Ovary (tissue), 3 donors: ENCODE measurements around the gene KRTAP17-1.
A peak's percentile ranks its signal among the peaks of the same experiment; 100 is the strongest.

Source experiments
- EP300 ChIP-seq: sonication (generic); formaldehyde crosslinking; IDR thresholded peaks from one replicate; pipeline ENCODE4 v1.6.1; 2017; ENCODE audit warnings: antibody characterized with exemption
- POLR2A ChIP-seq: fragments of 450-650 bp; IDR thresholded peaks from one replicate; pipeline ENCODE4 v1.6.1; 2017; ENCODE audit warnings: antibody characterized with exemption, mild to moderate bottlenecking, moderate library complexity
- TF ChIP-seq, protein P1 (sequence below), 3 donors: fragments of 450-650 bp in 2 of 3; fragments of 200-600 bp in 1 of 3; IDR thresholded peaks; one replicate each; pipeline versions ENCODE4 v1.5.1 to v1.8.0; 2016 to 2022; ENCODE audit warnings: antibody characterized with exemption in 3 of 3, mild to moderate bottlenecking in 1 of 3
- donor health status: DM: no; HTN: no; CAD: no.

DNA sequence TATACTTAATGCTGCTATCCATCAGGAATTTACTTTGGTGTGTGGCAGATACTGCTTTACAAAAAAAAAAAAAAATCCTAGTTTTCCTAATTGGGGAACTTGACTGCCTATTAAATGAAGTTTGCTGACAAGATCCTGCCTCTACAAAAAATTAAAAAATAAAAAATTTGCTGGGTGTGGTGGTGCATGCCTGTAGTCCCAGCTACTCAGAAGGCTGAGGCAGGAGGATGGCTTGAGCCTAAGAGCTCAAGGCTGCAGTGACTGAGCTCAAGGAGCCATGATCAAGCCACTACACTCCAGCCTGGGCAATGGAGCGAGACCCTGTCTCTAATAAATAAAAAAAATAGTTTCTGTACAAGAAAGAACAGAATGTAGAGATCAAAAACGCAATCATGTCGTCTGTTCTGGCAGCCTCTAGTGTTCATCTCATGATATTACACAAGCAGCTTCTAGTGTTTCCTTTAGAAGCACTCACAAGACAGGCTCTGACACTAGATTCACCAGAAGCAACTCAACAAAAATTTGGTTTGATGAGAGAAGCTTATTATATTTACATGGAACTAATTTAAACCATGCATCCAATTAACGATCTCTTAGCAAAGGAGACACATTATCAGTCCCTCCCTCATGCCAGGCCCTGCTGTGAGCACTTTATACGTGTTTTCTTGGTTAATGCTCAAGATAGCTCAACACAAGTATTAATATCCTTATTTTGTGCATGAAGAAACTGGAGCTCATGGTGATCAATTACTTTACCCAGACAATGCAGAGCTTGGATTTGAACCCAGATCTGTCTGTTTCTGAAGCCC, 6.8 kb upstream of the KRTAP17-1 start:
- TF ChIP-seq, protein P1, sequence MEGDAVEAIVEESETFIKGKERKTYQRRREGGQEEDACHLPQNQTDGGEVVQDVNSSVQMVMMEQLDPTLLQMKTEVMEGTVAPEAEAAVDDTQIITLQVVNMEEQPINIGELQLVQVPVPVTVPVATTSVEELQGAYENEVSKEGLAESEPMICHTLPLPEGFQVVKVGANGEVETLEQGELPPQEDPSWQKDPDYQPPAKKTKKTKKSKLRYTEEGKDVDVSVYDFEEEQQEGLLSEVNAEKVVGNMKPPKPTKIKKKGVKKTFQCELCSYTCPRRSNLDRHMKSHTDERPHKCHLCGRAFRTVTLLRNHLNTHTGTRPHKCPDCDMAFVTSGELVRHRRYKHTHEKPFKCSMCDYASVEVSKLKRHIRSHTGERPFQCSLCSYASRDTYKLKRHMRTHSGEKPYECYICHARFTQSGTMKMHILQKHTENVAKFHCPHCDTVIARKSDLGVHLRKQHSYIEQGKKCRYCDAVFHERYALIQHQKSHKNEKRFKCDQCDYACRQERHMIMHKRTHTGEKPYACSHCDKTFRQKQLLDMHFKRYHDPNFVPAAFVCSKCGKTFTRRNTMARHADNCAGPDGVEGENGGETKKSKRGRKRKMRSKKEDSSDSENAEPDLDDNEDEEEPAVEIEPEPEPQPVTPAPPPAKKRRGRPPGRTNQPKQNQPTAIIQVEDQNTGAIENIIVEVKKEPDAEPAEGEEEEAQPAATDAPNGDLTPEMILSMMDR (IDR thresholded peaks at IDR 0.05), result peak in 1 of 3 donors; percentile 51
- TF ChIP-seq POLR2A (no peak), EP300 (no peak)
